Measurements from ENCODE around the gene NTHL1.
"Not testable (repeated sequence)": the region's sequence is repeated elsewhere in the genome, so short reads cannot be mapped to it uniquely, and the experiment has no call there.

Gene NTHL1

GRCh38 chr16:2042986-2043666, 4.5 kb downstream of the NTHL1 start:
- no peak for DNase-seq (ENCODE audit: low read depth in 1 of 2, low spot score in 1 of 2)

GRCh38 chr16:2042171-2042985, 5.3 kb downstream of the NTHL1 start:
- no peak for DNase-seq (ENCODE audit: low read depth in 1 of 2, low spot score in 1 of 2)

GRCh38 chr16:2040787-2041522, 6.7 kb downstream of the NTHL1 start:
- no peak for DNase-seq (ENCODE audit: low read depth in 1 of 2, low spot score in 1 of 2)

- no peak for DNase-seq (ENCODE audit: low read depth in 1 of 2, low spot score in 1 of 2)
Observed at GRCh38 chr16:2040041-2040786, 7.4 kb downstream of the NTHL1 start.

- DNase-seq (ENCODE audit: low read depth in 1 of 2, low spot score in 1 of 2) = no peak
Observed at GRCh38 chr16:2039274-2040031, 8.2 kb downstream of the NTHL1 start.

- no peak for DNase-seq (ENCODE audit: low read depth in 1 of 2, low spot score in 1 of 2)
Observed at GRCh38 chr16:2038382-2039231, 9.0 kb downstream of the NTHL1 start.

- no peak for DNase-seq (ENCODE audit: low read depth in 1 of 2, low spot score in 1 of 2)
Observed at GRCh38 chr16:2037647-2038381, 9.8 kb downstream of the NTHL1 start.

- no peak for DNase-seq (ENCODE audit: low read depth in 1 of 2, low spot score in 1 of 2)
Observed at GRCh38 chr16:2037115-2037514, 10.5 kb downstream of the NTHL1 start.

- DNase-seq (ENCODE audit: low read depth in 1 of 2, low spot score in 1 of 2) = no peak
Observed at GRCh38 chr16:2036200-2036966, 11.3 kb downstream of the NTHL1 start.

GRCh38 chr16:2035431-2036199, 12.0 kb downstream of the NTHL1 start:
- no peak for DNase-seq (ENCODE audit: low read depth in 1 of 2, low spot score in 1 of 2)

GRCh38 chr16:2034696-2035430, 12.8 kb downstream of the NTHL1 start:
- no peak for DNase-seq (ENCODE audit: low read depth in 1 of 2, low spot score in 1 of 2)

- not testable (repeated sequence) for DNase-seq (ENCODE audit: low read depth in 1 of 2, low spot score in 1 of 2)
Observed at GRCh38 chr16:2033909-2034695, 13.5 kb downstream of the NTHL1 start.

- no peak for DNase-seq (ENCODE audit: low read depth in 1 of 2, low spot score in 1 of 2)
Observed at GRCh38 chr16:2033057-2033908, 14.4 kb downstream of the NTHL1 start.

GRCh38 chr16:2032285-2033056, 15.2 kb downstream of the NTHL1 start:
- no peak for DNase-seq (ENCODE audit: low read depth in 1 of 2, low spot score in 1 of 2)
